Loucy (cell line): ENCODE measurements around the gene HDHD5.

Experiments used
- H2AFZ ChIP-seq: fragments of 200-600 bp; sonication (generic); 2 replicates; pipeline ENCODE4 v1.6.0; 2016; ENCODE audit warnings: antibody characterized with exemption, mild to moderate bottlenecking, low read length, moderate library complexity
- H3F3A ChIP-seq: fragments of 200-600 bp; 2 replicates; pipeline ENCODE4 v1.6.0; 2016; ENCODE audit warnings: antibody characterized with exemption, low read depth, mild to moderate bottlenecking
- H3K27me3 ChIP-seq: fragments of 200-600 bp; sonication (generic); 2 replicates; pipeline ENCODE4 v1.6.1; 2014; ENCODE audit warnings: low read length, mild to moderate bottlenecking; ENCODE audit not compliant: insufficient read depth, poor library complexity, severe bottlenecking
- H3K36me3 ChIP-seq: fragments of 200-600 bp; sonication (generic); 2 replicates; pipeline ENCODE4 v1.6.1; 2016; ENCODE audit warnings: low read length; ENCODE audit not compliant: insufficient read depth
- H3K4me1 ChIP-seq: fragments of 200-600 bp; sonication (generic); 2 replicates; pipeline ENCODE4 v1.5.1; 2014; ENCODE audit warnings: low read length, mild to moderate bottlenecking; ENCODE audit not compliant: insufficient read depth, poor library complexity, severe bottlenecking
- H3K4me2 ChIP-seq: fragments of 200-600 bp; sonication (generic); 2 replicates; pipeline ENCODE4 v1.6.0; 2014; ENCODE audit warnings: antibody characterized with exemption, low read length, low read depth, mild to moderate bottlenecking; ENCODE audit not compliant: poor library complexity, severe bottlenecking
- H3K4me3 ChIP-seq: fragments of 200-600 bp; sonication (generic); 2 replicates; pipeline ENCODE4 v1.5.1; 2014; ENCODE audit warnings: low read length, mild to moderate bottlenecking, mixed read lengths; ENCODE audit not compliant: poor library complexity, severe bottlenecking
- H3K79me2 ChIP-seq: fragments of 200-600 bp; sonication (generic); 2 replicates; pipeline ENCODE4 v1.6.1; 2014; ENCODE audit warnings: low read length; ENCODE audit not compliant: insufficient read depth
- H3K9ac ChIP-seq: fragments of 200-600 bp; sonication (generic); 2 replicates; pipeline ENCODE4 v1.6.0; 2014; ENCODE audit warnings: mild to moderate bottlenecking, low read depth, low read length, moderate library complexity; ENCODE audit not compliant: poor library complexity, severe bottlenecking
- H3K9me2 ChIP-seq: fragments of 200-600 bp; sonication (generic); replicated peaks from 2 replicates; pipeline ENCODE4 v1.6.1; 2016; ENCODE audit warnings: low read depth, low read length, mixed read lengths
- H3K9me3 ChIP-seq: fragments of 200-600 bp; sonication (generic); 2 replicates; pipeline ENCODE4 v1.6.1; 2014; ENCODE audit warnings: mild to moderate bottlenecking, antibody characterized with exemption, low read length, low read depth; ENCODE audit not compliant: insufficient read depth
- H4K20me1 ChIP-seq: fragments of 200-600 bp; sonication (generic); 2 replicates; pipeline ENCODE4 v1.6.0; 2014; ENCODE audit warnings: antibody characterized with exemption, low read length, mild to moderate bottlenecking; ENCODE audit not compliant: insufficient read depth, poor library complexity, severe bottlenecking
- EZH2phosphoT487 ChIP-seq: fragments of 200-600 bp; IDR thresholded peaks from 2 replicates; pipeline ENCODE4 v1.6.1; 2018; ENCODE audit warnings: antibody characterized with exemption, mild to moderate bottlenecking, moderate library complexity, borderline replicate concordance
- TF ChIP-seq, protein P1 (sequence below): fragments of 200-600 bp; sonication (generic); conservative IDR thresholded peaks from 2 replicates; pipeline ENCODE4 v1.5.1; 2014; ENCODE audit warnings: mild to moderate bottlenecking, antibody characterized with exemption, low read length

HDHD5 gene

DNA sequence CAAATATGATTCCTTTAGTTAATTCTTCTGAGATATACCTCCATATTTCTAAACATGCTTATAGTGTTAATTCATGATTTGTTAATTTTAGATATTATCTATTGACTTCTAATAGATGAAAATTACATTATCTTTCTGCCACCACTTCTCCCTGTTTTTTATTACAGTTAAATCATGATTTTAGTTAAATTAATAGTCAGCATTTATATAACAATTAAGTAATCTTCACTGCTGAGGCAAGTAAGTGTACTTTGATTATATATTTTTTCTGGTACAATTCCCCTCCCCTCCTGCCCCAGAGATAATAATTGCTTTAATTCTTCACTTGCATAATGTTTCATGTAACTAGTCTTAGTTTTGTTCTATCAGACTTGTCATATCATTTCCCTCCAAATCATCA, 68.5 kb downstream of the HDHD5 start:
- peaks cover 88% of the 10 kb centered on the region for H3K79me2 ChIP-seq
- no peaks in the 10 kb centered on the region for H3K9me3 ChIP-seq
- peaks cover 65% of the 10 kb centered on the region for H3K4me1 ChIP-seq
- H4K20me1 ChIP-seq = peaks cover 50% of the 10 kb centered on the region
- H3F3A ChIP-seq = no peaks in the 10 kb centered on the region
- no peak for TF ChIP-seq EZH2phosphoT487
- TF ChIP-seq, protein P1, sequence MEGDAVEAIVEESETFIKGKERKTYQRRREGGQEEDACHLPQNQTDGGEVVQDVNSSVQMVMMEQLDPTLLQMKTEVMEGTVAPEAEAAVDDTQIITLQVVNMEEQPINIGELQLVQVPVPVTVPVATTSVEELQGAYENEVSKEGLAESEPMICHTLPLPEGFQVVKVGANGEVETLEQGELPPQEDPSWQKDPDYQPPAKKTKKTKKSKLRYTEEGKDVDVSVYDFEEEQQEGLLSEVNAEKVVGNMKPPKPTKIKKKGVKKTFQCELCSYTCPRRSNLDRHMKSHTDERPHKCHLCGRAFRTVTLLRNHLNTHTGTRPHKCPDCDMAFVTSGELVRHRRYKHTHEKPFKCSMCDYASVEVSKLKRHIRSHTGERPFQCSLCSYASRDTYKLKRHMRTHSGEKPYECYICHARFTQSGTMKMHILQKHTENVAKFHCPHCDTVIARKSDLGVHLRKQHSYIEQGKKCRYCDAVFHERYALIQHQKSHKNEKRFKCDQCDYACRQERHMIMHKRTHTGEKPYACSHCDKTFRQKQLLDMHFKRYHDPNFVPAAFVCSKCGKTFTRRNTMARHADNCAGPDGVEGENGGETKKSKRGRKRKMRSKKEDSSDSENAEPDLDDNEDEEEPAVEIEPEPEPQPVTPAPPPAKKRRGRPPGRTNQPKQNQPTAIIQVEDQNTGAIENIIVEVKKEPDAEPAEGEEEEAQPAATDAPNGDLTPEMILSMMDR = no peak
- H3K4me2 ChIP-seq = peak overlapping the region; percentile 33
- H3K9me2 ChIP-seq = no peaks in the 10 kb centered on the region
- H2AFZ ChIP-seq = no peak overlapping the region
- no peaks in the 10 kb centered on the region for H3K27me3 ChIP-seq
- no peaks in the 10 kb centered on the region for H3K36me3 ChIP-seq
- H3K4me3 ChIP-seq = peak overlapping the region; percentile 10
- H3K9ac ChIP-seq = no peak overlapping the region
